Endothelial cell of umbilical vein (primary cell): ENCODE results near the gene THEMIS. TPM values are rescaled to one million over a fixed set of nuclear protein-coding genes. Genes with fewer than 3 reads are reported as not detected.

Source experiments
- BruUV-seq: library from RNA; stranded (reverse); fragments of 400-500 nt; replicated peaks from 2 replicates; lab custom pipeline; 2021; lab: Mats Ljungman, UMichigan
- CTCF ChIA-PET: fragments of 300-600, 350-600 bp; sonication (Branson Sonifier 250); formaldehyde crosslinking; loops from one replicate; lab custom pipeline; 2021; ENCODE audit warnings: antibody characterized with exemption, inconsistent platforms; lab: Charles Lee
- POLR2A ChIA-PET: fragments of 300-600, 350-600 bp; sonication (Branson Sonifier 250); formaldehyde crosslinking; loops from one replicate; lab custom pipeline; 2021; ENCODE audit warnings: antibody characterized with exemption, inconsistent platforms; lab: Charles Lee
- DNase-seq: peaks from one replicate; pipeline ENCODE4 v3.0.0-alpha.2; 2011; ENCODE audit warnings: low read depth, low spot score
- FAIRE-seq: peaks from 2 replicates; lab custom pipeline; 2011; peaks lifted over from hg19 to GRCh38; lab: Jason Lieb, UNC
- H2AFZ ChIP-seq: 2 replicates; pipeline ENCODE4 v1.6.0; 2012; ENCODE audit warnings: low read depth, low read length, control low read depth, inconsistent platforms
- H3K27ac ChIP-seq: 2 replicates; pipeline ENCODE4 v1.5.1; 2011; ENCODE audit warnings: low read depth, mild to moderate bottlenecking, control low read depth, low read length, moderate library complexity; ENCODE audit not compliant: insufficient read depth
- H3K27me3 ChIP-seq, 2 experiments: 2 replicates each; pipeline versions ENCODE4 v1.6.0 to v1.6.1; 2011; ENCODE audit warnings: low read length in 2 of 2, mixed read lengths in 1 of 2; ENCODE audit not compliant: control insufficient read depth in 2 of 2, insufficient read depth in 2 of 2
- H3K36me3 ChIP-seq, 2 experiments: 2 replicates in 1 of 2; 3 replicates in 1 of 2; pipeline ENCODE4 v1.5.1; 2011; ENCODE audit warnings: low read length in 2 of 2, mild to moderate bottlenecking in 1 of 2, moderate library complexity in 1 of 2; ENCODE audit not compliant: control insufficient read depth in 2 of 2, insufficient read depth in 2 of 2; ENCODE audit errors: extremely low read depth in 1 of 2
- H3K4me1 ChIP-seq: 3 replicates; pipeline ENCODE4 v1.5.1; 2011; ENCODE audit warnings: mild to moderate bottlenecking, low read length; ENCODE audit not compliant: control insufficient read depth, insufficient read depth; ENCODE audit errors: extremely low read depth
- H3K4me2 ChIP-seq: 2 replicates; pipeline ENCODE4 v1.6.1; 2011; ENCODE audit warnings: low read length, control low read depth, mixed read lengths; ENCODE audit not compliant: insufficient read depth
- H3K4me3 ChIP-seq, 3 experiments: fragments of 200-600 bp in 1 of 3; sonication (generic), shearing (Covaris generic) in 1 of 3; replicated peaks in 1 of 3; 2 replicates each; pipeline ENCODE4 v1.5.1; 2011 to 2016; ENCODE audit warnings: control low read depth in 3 of 3, low read length in 3 of 3, mild to moderate bottlenecking in 2 of 3, inconsistent platforms in 1 of 3, low read depth in 1 of 3, moderate library complexity in 1 of 3; ENCODE audit not compliant: insufficient read depth in 1 of 3
- H3K79me2 ChIP-seq: 2 replicates; pipeline ENCODE4 v1.6.0; 2012; ENCODE audit warnings: low read length, inconsistent platforms; ENCODE audit not compliant: control insufficient read depth, insufficient read depth
- H3K9ac ChIP-seq: replicated peaks from 2 replicates; pipeline ENCODE3; 2011; ENCODE audit warnings: low read length, control low read depth; ENCODE audit not compliant: insufficient read depth; ENCODE audit errors: extremely low read depth
- H3K9me1 ChIP-seq: replicated peaks from 3 replicates; pipeline ENCODE4 v1.6.0; 2011; ENCODE audit warnings: mild to moderate bottlenecking, low read length; ENCODE audit not compliant: control insufficient read depth, insufficient read depth; ENCODE audit errors: extremely low read depth
- H3K9me3 ChIP-seq: replicated peaks from 2 replicates; pipeline ENCODE4 v1.5.1; 2012; ENCODE audit warnings: low read length, inconsistent platforms; ENCODE audit not compliant: control insufficient read depth, insufficient read depth
- H4K20me1 ChIP-seq: replicated peaks from 2 replicates; pipeline ENCODE3; 2011; ENCODE audit warnings: mild to moderate bottlenecking, low read length; ENCODE audit not compliant: control insufficient read depth, insufficient read depth; ENCODE audit errors: extremely low read depth
- CTCF ChIP-seq, 2 donors: IDR thresholded peaks; 1 replicate in 1 of 2; 2 replicates in 1 of 2; pipeline ENCODE4 v1.5.1; 2011; ENCODE audit warnings: low read length in 2 of 2, mild to moderate bottlenecking in 2 of 2, moderate library complexity in 2 of 2, control low read depth in 1 of 2, inconsistent platforms in 1 of 2, low read depth in 1 of 2; ENCODE audit not compliant: insufficient read depth in 1 of 2; ENCODE audit errors: extremely low read depth in 1 of 2
- EZH2 ChIP-seq: IDR thresholded peaks from 2 replicates; pipeline ENCODE4 v1.6.1; 2012; ENCODE audit warnings: borderline replicate concordance, low read depth, mild to moderate bottlenecking, moderate library complexity, low read length, inconsistent platforms; ENCODE audit not compliant: severe bottlenecking
- FOS ChIP-seq: IDR thresholded peaks from 2 replicates; pipeline ENCODE4 v1.6.1; 2011; ENCODE audit warnings: mild to moderate bottlenecking, low read length, moderate library complexity, borderline replicate concordance; ENCODE audit not compliant: insufficient read depth
- GATA2 ChIP-seq: IDR thresholded peaks from 2 replicates; pipeline ENCODE4 v1.7.0; 2011; ENCODE audit warnings: low read depth, mild to moderate bottlenecking, moderate library complexity, mixed read lengths, low read length; ENCODE audit not compliant: insufficient read length, insufficient read depth
- JUN ChIP-seq: IDR thresholded peaks from 2 replicates; pipeline ENCODE4 v1.6.1; 2011; ENCODE audit warnings: borderline replicate concordance, low read depth; ENCODE audit not compliant: insufficient read length, insufficient read depth
- MAX ChIP-seq: IDR thresholded peaks from 2 replicates; pipeline ENCODE4 v1.6.1; 2011; ENCODE audit not compliant: insufficient read depth, insufficient read length
- MYC ChIP-seq: IDR thresholded peaks from one replicate; pipeline ENCODE4 v1.6.1; 2011; ENCODE audit warnings: mild to moderate bottlenecking, low read depth, low read length
- POLR2A ChIP-seq: IDR thresholded peaks from 2 replicates; pipeline ENCODE4 v1.6.1; 2012; ENCODE audit warnings: low read depth, mild to moderate bottlenecking, control low read depth, low read length
- POLR2AphosphoS5 ChIP-seq: IDR thresholded peaks from 2 replicates; pipeline ENCODE4 v1.6.1; 2012; ENCODE audit warnings: low read depth, mild to moderate bottlenecking, control low read depth, low read length, moderate library complexity; ENCODE audit not compliant: insufficient read depth
- dilution Hi-C: fragments of 300-500 bp; cut with MboI; formaldehyde crosslinking; loops from one replicate; pipeline ENCODE4 v1.15.0; 2019; ENCODE audit warnings: low sequenced_read_pairs; ENCODE audit not compliant: extremely low pct_ligation_motif_present
- intact Hi-C: fragments of 100-400 bp; cut with micrococcal nuclease; formaldehyde crosslinking; loops from one replicate; pipeline ENCODE4 v1.10.0; 2022
- polyA plus RNA-seq, 4 experiments: library from polyadenylated mRNA; depleted of rRNA in 3 of 4; stranded (reverse) in 3 of 4; unstranded in 1 of 4; fragments of >200 nt; gene quantifications; 2 replicates each; pipeline versions ENCODE4 v1.2.1 to v1.2.3, GENCODE V29; 2011 to 2012; ENCODE audit warnings: missing spikeins in 1 of 4
- total RNA-seq: library from RNA; stranded (reverse); gene quantifications from 2 replicates; pipeline ENCODE4 v1.2.3, GENCODE V29; 2021

THEMIS gene
- total and polyA plus RNA-seq, 2 donors (not counting 3 experiments of a cell fraction or from before 2014, with no cell fraction given) = not detected

- dilution Hi-C loops = no loop called here
- Histone ChIP-seq H3K27me3 (no peaks in the 10 kb centered on the region), H3K27ac (no peak overlapping the region), H3K79me2 (no peaks in the 10 kb centered on the region), H3K4me1 (no peaks in the 10 kb centered on the region), H3K9me3 (no peaks in the 10 kb centered on the region), H2AFZ (no peak overlapping the region), H3K4me2 (no peak overlapping the region), H3K4me3 (no peak overlapping the region), H3K9me1 (no peaks in the 10 kb centered on the region), H4K20me1 (no peaks in the 10 kb centered on the region), H3K36me3 (no peaks in the 10 kb centered on the region), H3K9ac (no peak overlapping the region)
- TF ChIP-seq GATA2 (no peak), MAX (no peak), JUN (no peak), FOS (no peak), POLR2A (no peak), POLR2AphosphoS5 (no peak), CTCF (IDR thresholded peaks at IDR 0.05; ENCODE audit: extremely low read depth in 1 of 2, insufficient read depth in 1 of 2, low read depth in 1 of 2, low read length in 2 of 2) (no peak), EZH2 (no peak), MYC (no peak)
- DNase-seq (no peak), FAIRE-seq (no peak)
- no TSS peak for BruUV-seq
- ChIA-PET POLR2A (no interaction called here), CTCF (interaction anchor here (0.6 to 2.1 kb wide), 4 partner anchors 11 to 132 kb away, joined by 3 to 5 read pairs (median 4); no protein-coding TSS in a partner anchor)
- intact Hi-C loops = no loop called here
These were observed 31.7 kb downstream of the THEMIS start for GRCh38 chr6:127869183-127869582.
